Measurements from ENCODE around the gene AGTRAP. TPM values are rescaled to one million over a fixed set of nuclear protein-coding genes. Genes with fewer than 3 reads are reported as not detected.
A peak's percentile ranks its signal among the peaks of the same experiment; 100 is the strongest.

Gene AGTRAP
- 20.2 TPM for polyA plus RNA-seq (2013)

GRCh38 chr1:11735854-11736745, at the start of gene AGTRAP:
Gene AGTRAP, plus strand, starts transcription at chr1:11736136. Its CDS starts 73 bp downstream, at chr1:11736209.
- Histone ChIP-seq H3K4me1 (ENCODE audit: control extremely low read depth in 1 of 4, control insufficient read depth in 4 of 4, insufficient read depth in 4 of 4, low read length in 3 of 4) (peaks cover 17 to 75% (median 66%) of the 10 kb centered on the region in 4 experiments), H3K9me3 (ENCODE audit: control extremely low read depth in 1 of 5, control insufficient read depth in 4 of 5, insufficient read depth in 2 of 5, low read depth in 1 of 5, low read length in 4 of 5) (no peaks in the 10 kb centered on the region)

GRCh38 chr1:11688506-11688905, 47.4 kb upstream of the AGTRAP start:
- DNase-seq, result no peak
- Histone ChIP-seq H3K36me3 (ENCODE audit: control insufficient read depth in 4 of 4, insufficient read depth in 4 of 4, low read length in 3 of 4) (no peaks in the 10 kb centered on the region), H3K27me3 (replicated peaks in 2 of 5; ENCODE audit: control insufficient read depth in 4 of 5, insufficient read depth in 5 of 5, low read length in 4 of 5) (peaks cover 6 to 50% (median 30%) of the 10 kb centered on the region in 5 experiments), H3K9me3 (ENCODE audit: control extremely low read depth in 1 of 5, control insufficient read depth in 4 of 5, insufficient read depth in 2 of 5, low read depth in 1 of 5, low read length in 4 of 5) (no peaks in the 10 kb centered on the region), H3K4me3 (ENCODE audit: control insufficient read depth in 1 of 7, extremely low read depth in 1 of 7, insufficient read depth in 4 of 7, low read depth in 2 of 7, low read length in 6 of 7) (no peak overlapping the region), H3K4me1 (ENCODE audit: control extremely low read depth in 1 of 4, control insufficient read depth in 4 of 4, insufficient read depth in 4 of 4, low read length in 3 of 4) (peaks cover 0 to 31% (median 27%) of the 10 kb centered on the region in 4 experiments), H3K27ac (ENCODE audit: insufficient read depth in 1 of 2, low read depth in 1 of 2, low read length in 2 of 2, poor library complexity in 1 of 2, severe bottlenecking in 2 of 2) (no peak overlapping the region)
- WGBS (ENCODE audit: insufficient coverage), result 100% methylated on average over 2 of the region's 4 CpGs
- CTCF ChIA-PET, result interaction anchor here (0.7 kb wide), 1 partner anchor 121 kb away, joined by 3 read pairs; no protein-coding TSS in a partner anchor
- POLR2A ChIA-PET, result no interaction called here

More at GRCh38 chr1:11735854-11736745, at the start of gene AGTRAP:
- Histone ChIP-seq H3K27me3 (replicated peaks in 2 of 5; ENCODE audit: control insufficient read depth in 4 of 5, insufficient read depth in 5 of 5, low read length in 4 of 5) (no peaks in the 10 kb centered on the region), H3K27ac (ENCODE audit: insufficient read depth in 1 of 2, low read depth in 1 of 2, low read length in 2 of 2, poor library complexity in 1 of 2, severe bottlenecking in 2 of 2) (peak within 1 kb of the TSS; percentile 25 to 72), H3K36me3 (ENCODE audit: control insufficient read depth in 4 of 4, insufficient read depth in 4 of 4, low read length in 3 of 4) (no peaks in the 10 kb centered on the region), H3K4me3 (ENCODE audit: control insufficient read depth in 1 of 7, extremely low read depth in 1 of 7, insufficient read depth in 4 of 7, low read depth in 2 of 7, low read length in 6 of 7) (peak within 1 kb of the TSS; percentile 48 to 91 (median 78))
- ChIA-PET CTCF (interaction anchor here (0.7 to 2.5 kb wide), 4 partner anchors 11 to 71 kb away, joined by 3 to 13 read pairs (median 6); no protein-coding TSS in a partner anchor), POLR2A (interaction anchor here (0.8 to 1.8 kb wide), 3 partner anchors 17 to 174 kb away, joined by 3 to 6 read pairs (median 4); no protein-coding TSS in a partner anchor)
- peak; percentile 86 to 94 (median 94) for DNase-seq
- WGBS (ENCODE audit: insufficient coverage), result 5% methylated on average over 47 of the region's 59 CpGs

- Histone ChIP-seq H3K4me1 (ENCODE audit: control extremely low read depth in 1 of 4, control insufficient read depth in 4 of 4, insufficient read depth in 4 of 4, low read length in 3 of 4) (peaks cover 0 to 34% (median 31%) of the 10 kb centered on the region in 4 experiments), H3K27me3 (replicated peaks in 2 of 5; ENCODE audit: control insufficient read depth in 4 of 5, insufficient read depth in 5 of 5, low read length in 4 of 5) (peaks cover 6 to 67% (median 39%) of the 10 kb centered on the region in 5 experiments), H3K4me3 (ENCODE audit: control insufficient read depth in 1 of 7, extremely low read depth in 1 of 7, insufficient read depth in 4 of 7, low read depth in 2 of 7, low read length in 6 of 7) (peak overlapping the region in 5 of 7 experiments; percentile 32 to 58 (median 57)), H3K36me3 (ENCODE audit: control insufficient read depth in 4 of 4, insufficient read depth in 4 of 4, low read length in 3 of 4) (no peaks in the 10 kb centered on the region), H3K27ac (ENCODE audit: insufficient read depth in 1 of 2, low read depth in 1 of 2, low read length in 2 of 2, poor library complexity in 1 of 2, severe bottlenecking in 2 of 2) (no peak overlapping the region), H3K9me3 (ENCODE audit: control extremely low read depth in 1 of 5, control insufficient read depth in 4 of 5, insufficient read depth in 2 of 5, low read depth in 1 of 5, low read length in 4 of 5) (no peaks in the 10 kb centered on the region)
- DNase-seq, result peak in 2 of 3 donors; percentile 23 to 40
- CTCF ChIA-PET, result interaction anchor here (0.7 to 2.2 kb wide), 5 partner anchors 9 to 448 kb away, joined by 3 to 6 read pairs (median 5); partner anchors contain the start of gene FBXO6
- 3% methylated on average over 53 of the region's 64 CpGs for WGBS (ENCODE audit: insufficient coverage)
- POLR2A ChIA-PET, result interaction anchor here (0.5 kb wide), 1 partner anchor 47 kb away, joined by 3 read pairs; no protein-coding TSS in a partner anchor
These were observed 45.3 kb upstream of the AGTRAP start for GRCh38 chr1:11690397-11691301.

- peaks cover 0 to 34% (median 31%) of the 10 kb centered on the region in 4 experiments for H3K4me1 ChIP-seq (ENCODE audit: control extremely low read depth in 1 of 4, control insufficient read depth in 4 of 4, insufficient read depth in 4 of 4, low read length in 3 of 4)
- WGBS (ENCODE audit: insufficient coverage), result 0% methylated on average over 63 of the region's 78 CpGs
- ChIA-PET CTCF (interaction anchor here (2.2 kb wide), 1 partner anchor 27 kb away, joined by 5 read pairs; the partner anchor contains the start of gene FBXO6), POLR2A (interaction anchor here (0.5 kb wide), 1 partner anchor 47 kb away, joined by 3 read pairs; no protein-coding TSS in a partner anchor)
- peaks cover 6 to 67% (median 35%) of the 10 kb centered on the region in 5 experiments for H3K27me3 ChIP-seq (replicated peaks in 2 of 5; ENCODE audit: control insufficient read depth in 4 of 5, insufficient read depth in 5 of 5, low read length in 4 of 5)
- no peaks in the 10 kb centered on the region for H3K36me3 ChIP-seq (ENCODE audit: control insufficient read depth in 4 of 4, insufficient read depth in 4 of 4, low read length in 3 of 4)
- peak within 1 kb of the TSS in 5 of 7 experiments; percentile 32 to 58 (median 57) for H3K4me3 ChIP-seq (ENCODE audit: control insufficient read depth in 1 of 7, extremely low read depth in 1 of 7, insufficient read depth in 4 of 7, low read depth in 2 of 7, low read length in 6 of 7)
- H3K27ac ChIP-seq (ENCODE audit: insufficient read depth in 1 of 2, low read depth in 1 of 2, low read length in 2 of 2, poor library complexity in 1 of 2, severe bottlenecking in 2 of 2), result no peak within 1 kb of the TSS
- H3K9me3 ChIP-seq (ENCODE audit: control extremely low read depth in 1 of 5, control insufficient read depth in 4 of 5, insufficient read depth in 2 of 5, low read depth in 1 of 5, low read length in 4 of 5), result no peaks in the 10 kb centered on the region
- peak in 2 of 3 donors; percentile 19 to 43 for DNase-seq
These were observed 44.5 kb upstream of the AGTRAP start, which contains the start of gene DRAXIN for GRCh38 chr1:11691302-11691914. Gene DRAXIN, plus strand, starts transcription at chr1:11691710. Its CDS starts 14,549 bp downstream, at chr1:11706259.

GRCh38 chr1:11691928-11692711, 43.8 kb upstream of the AGTRAP start:
- H3K27me3 ChIP-seq (replicated peaks in 2 of 5; ENCODE audit: control insufficient read depth in 4 of 5, insufficient read depth in 5 of 5, low read length in 4 of 5), result peaks cover 6 to 67% (median 35%) of the 10 kb centered on the region in 5 experiments

More at GRCh38 chr1:11691928-11692711, 43.8 kb upstream of the AGTRAP start:
- no peaks in the 10 kb centered on the region for H3K9me3 ChIP-seq (ENCODE audit: control extremely low read depth in 1 of 5, control insufficient read depth in 4 of 5, insufficient read depth in 2 of 5, low read depth in 1 of 5, low read length in 4 of 5)
- H3K4me1 ChIP-seq (ENCODE audit: control extremely low read depth in 1 of 4, control insufficient read depth in 4 of 4, insufficient read depth in 4 of 4, low read length in 3 of 4), result peaks cover 0 to 34% (median 31%) of the 10 kb centered on the region in 4 experiments
- H3K36me3 ChIP-seq (ENCODE audit: control insufficient read depth in 4 of 4, insufficient read depth in 4 of 4, low read length in 3 of 4), result no peaks in the 10 kb centered on the region
- 8% methylated on average over 59 of the region's 64 CpGs for WGBS (ENCODE audit: insufficient coverage)
- DNase-seq, result no peak
- no peak overlapping the region for H3K4me3 ChIP-seq (ENCODE audit: control insufficient read depth in 1 of 7, extremely low read depth in 1 of 7, insufficient read depth in 4 of 7, low read depth in 2 of 7, low read length in 6 of 7)
- ChIA-PET CTCF (interaction anchor here (2.2 kb wide), 1 partner anchor 28 kb away, joined by 5 read pairs; the partner anchor contains the start of gene FBXO6), POLR2A (interaction anchor here (1.6 kb wide), 1 partner anchor 28 kb away, joined by 7 read pairs; the partner anchor contains the start of gene FBXO6)
- no peak overlapping the region for H3K27ac ChIP-seq (ENCODE audit: insufficient read depth in 1 of 2, low read depth in 1 of 2, low read length in 2 of 2, poor library complexity in 1 of 2, severe bottlenecking in 2 of 2)
